Activated CD4-positive, alpha-beta T cell treated with anti-CD3 and anti-CD28 coated beads, Interleukin-10, Interleukin-2, amounts not matched to agents 100 ng/mL and 50 ng/mL, durations not matched to agents 16 hours and 8 hours (primary cell): Measurements from ENCODE around the gene GPX3.

Experiments
- DNase-seq: peaks from one replicate; pipeline ENCODE4 v3.0.0-alpha.2; 2020

Gene GPX3

GRCh38 chr5:151014680-151015343 lies 5.6 kb upstream of the GPX3 start:
- DNase-seq = no peak

GRCh38 chr5:151015974-151016587 lies 4.3 kb upstream of the GPX3 start:
- no peak for DNase-seq

- no peak for DNase-seq
Measured at GRCh38 chr5:151016700-151017099, 3.7 kb upstream of the GPX3 start.

- no peak for DNase-seq
Measured at GRCh38 chr5:151017897-151018296, 2.5 kb upstream of the GPX3 start.

- DNase-seq = no peak
Measured at GRCh38 chr5:151018846-151019245, 1.5 kb upstream of the GPX3 start.

GRCh38 chr5:151019331-151019730 lies 1.1 kb upstream of the GPX3 start:
- DNase-seq = no peak

- DNase-seq = no peak
Measured at GRCh38 chr5:151021746-151022145, 1.4 kb downstream of the GPX3 start.

GRCh38 chr5:151022511-151023018 lies 2.2 kb downstream of the GPX3 start:
- no peak for DNase-seq

GRCh38 chr5:151023047-151023615 lies 2.7 kb downstream of the GPX3 start:
- DNase-seq = no peak

- no peak for DNase-seq
Measured at GRCh38 chr5:151023651-151024050, 3.3 kb downstream of the GPX3 start.

GRCh38 chr5:151024440-151025249 lies 4.3 kb downstream of the GPX3 start:
- DNase-seq = no peak

GRCh38 chr5:151025250-151025606 lies 4.8 kb downstream of the GPX3 start:
- DNase-seq = no peak

GRCh38 chr5:151026088-151026487 lies 5.7 kb downstream of the GPX3 start:
- DNase-seq = no peak

GRCh38 chr5:151026679-151027078 lies 6.3 kb downstream of the GPX3 start:
- no peak for DNase-seq

GRCh38 chr5:151027961-151028479 lies 7.6 kb downstream of the GPX3 start:
- DNase-seq = no peak

- DNase-seq = no peak
Measured at GRCh38 chr5:151028717-151029116, 8.3 kb downstream of the GPX3 start.

GRCh38 chr5:151029179-151030055 lies 9.0 kb downstream of the GPX3 start:
- no peak for DNase-seq

- DNase-seq = no peak
Measured at GRCh38 chr5:151030056-151030336, 9.6 kb downstream of the GPX3 start.

- no peak for DNase-seq
Measured at GRCh38 chr5:151030379-151030778, 10.0 kb downstream of the GPX3 start.

- no peak for DNase-seq
Measured at GRCh38 chr5:151031554-151031953, 11.2 kb downstream of the GPX3 start.

GRCh38 chr5:151033217-151033934 lies 13.0 kb downstream of the GPX3 start:
- DNase-seq = no peak
